GM23338 (cell line): Measurements from ENCODE around the gene SCPEP1. TPM values are rescaled to one million over a fixed set of nuclear protein-coding genes. Genes with fewer than 3 reads are reported as not detected.

Experiments used
- ATAC-seq: fragments of 200-7000 bp; cut with Tn5 transposase; 3 replicates; pipeline ENCODE4 v1.9.1; 2020
- DNase-seq: peaks from one replicate; pipeline ENCODE4 v3.0.0-alpha.2; 2015; ENCODE audit warnings: low spot score
- H2AFZ ChIP-seq: fragments of 200-600 bp; sonication (generic); 2 replicates; pipeline ENCODE4 v1.8.0; 2016; ENCODE audit warnings: antibody characterized with exemption, mild to moderate bottlenecking, moderate library complexity
- H3F3A ChIP-seq: fragments of 200-600 bp; sonication (generic); replicated peaks from 2 replicates; pipeline ENCODE4 v1.8.0; 2017; ENCODE audit warnings: antibody characterized with exemption, mixed run types, low read depth
- H3K27ac ChIP-seq: fragments of 200-600 bp; sonication (generic); 2 replicates; pipeline ENCODE4 v1.6.1; 2016; ENCODE audit warnings: low read depth
- H3K27me3 ChIP-seq: fragments of 200-600 bp; sonication (generic); 2 replicates; pipeline ENCODE4 v1.8.0; 2016; ENCODE audit warnings: mild to moderate bottlenecking, mixed run types, moderate library complexity; ENCODE audit not compliant: insufficient read depth
- H3K36me3 ChIP-seq: fragments of 200-600 bp; sonication (generic); 2 replicates; pipeline ENCODE4 v1.8.0; 2016; ENCODE audit warnings: mild to moderate bottlenecking; ENCODE audit not compliant: insufficient read depth
- H3K4me1 ChIP-seq: fragments of 200-600 bp; sonication (generic); 2 replicates; pipeline ENCODE4 v1.8.0; 2016; ENCODE audit warnings: mild to moderate bottlenecking, moderate library complexity; ENCODE audit not compliant: insufficient read depth
- H3K4me2 ChIP-seq: fragments of 200-600 bp; sonication (generic); 2 replicates; pipeline ENCODE4 v1.7.1; 2017; ENCODE audit warnings: mixed run types
- H3K4me3 ChIP-seq: fragments of 200-600 bp; sonication (generic); 2 replicates; pipeline ENCODE4 v1.6.1; 2016; ENCODE audit warnings: mixed run types
- H3K79me2 ChIP-seq: fragments of 200-600 bp; sonication (generic); replicated peaks from 2 replicates; pipeline ENCODE4 v1.8.0; 2017; ENCODE audit warnings: mild to moderate bottlenecking; ENCODE audit not compliant: insufficient read depth
- H3K9me2 ChIP-seq: fragments of 200-600 bp; sonication (generic); 2 replicates; pipeline ENCODE4 v1.8.0; 2017; ENCODE audit not compliant: insufficient read depth
- H4K20me1 ChIP-seq: fragments of 200-600 bp; sonication (generic); replicated peaks from 2 replicates; pipeline ENCODE4 v1.8.0; 2017; ENCODE audit warnings: mild to moderate bottlenecking; ENCODE audit not compliant: insufficient read depth
- H3K27ac Mint-ChIP-seq: 2 replicates; pipeline ENCODE4 v1.8.0; 2020; ENCODE audit warnings: inconsistent platforms, mild to moderate bottlenecking, moderate library complexity, mixed read lengths
- H3K27me3 Mint-ChIP-seq: 3 replicates; pipeline ENCODE4 v1.8.0; 2022; ENCODE audit warnings: low read depth, mild to moderate bottlenecking, moderate library complexity, mixed read lengths, inconsistent platforms; ENCODE audit not compliant: insufficient read depth, poor library complexity
- H3K36me3 Mint-ChIP-seq: 3 replicates; pipeline ENCODE4 v1.8.0; 2021; ENCODE audit warnings: low read depth, mild to moderate bottlenecking, inconsistent platforms, moderate library complexity, mixed read lengths
- H3K4me1 Mint-ChIP-seq: 3 replicates; pipeline ENCODE4 v1.8.0; 2020; ENCODE audit warnings: mild to moderate bottlenecking, inconsistent platforms, mixed read lengths
- H3K4me3 Mint-ChIP-seq: 3 replicates; pipeline ENCODE4 v1.8.0; 2021; ENCODE audit warnings: moderate library complexity, mild to moderate bottlenecking, inconsistent platforms, mixed read lengths
- H3K9me3 Mint-ChIP-seq: 3 replicates; pipeline ENCODE4 v1.8.0; 2020; ENCODE audit warnings: moderate library complexity, mild to moderate bottlenecking, inconsistent platforms, mixed read lengths
- CTCF ChIP-seq, 2 experiments: fragments of 200-600 bp in 1 of 2; sonication (generic) in 1 of 2; conservative IDR thresholded peaks; 2 replicates each; pipeline versions ENCODE4 v1.5.1 to v1.6.1; 2016 to 2017; ENCODE audit warnings: antibody characterized with exemption in 2 of 2, low read depth in 2 of 2, mild to moderate bottlenecking in 2 of 2, moderate library complexity in 1 of 2
- ETS1 ChIP-seq: IDR thresholded peaks from 2 replicates; pipeline ENCODE4 v1.6.1; 2016; ENCODE audit warnings: antibody characterized with exemption
- NANOG ChIP-seq: IDR thresholded peaks from 2 replicates; pipeline ENCODE4 v1.6.1; 2016; ENCODE audit warnings: antibody characterized with exemption, borderline replicate concordance
- POLR2AphosphoS5 ChIP-seq: IDR thresholded peaks from 2 replicates; pipeline ENCODE4 v1.6.1; 2016; ENCODE audit warnings: antibody characterized with exemption, low read depth
- ZNF114 ChIP-seq: fragments of 250-450 bp; sonication (Bioruptor Pico); IDR thresholded peaks from 2 replicates; pipeline ENCODE4 v1.5.0; 2020; ENCODE audit warnings: mild to moderate bottlenecking, moderate library complexity
- ZNF331 ChIP-seq: fragments of 250-450 bp; sonication (Bioruptor Pico); IDR thresholded peaks from 2 replicates; pipeline ENCODE4 v1.5.0; 2020; ENCODE audit warnings: low read depth, mild to moderate bottlenecking, moderate library complexity
- ZNF462 ChIP-seq: fragments of 250-450 bp; sonication (Bioruptor Pico); IDR thresholded peaks from 2 replicates; pipeline ENCODE4 v1.5.0; 2020; ENCODE audit warnings: mild to moderate bottlenecking, moderate library complexity
- polyA plus RNA-seq: library from polyadenylated mRNA; unstranded; fragments of >200 nt; fragmentation: Nextera tagmentation; extraction: Ambion mirVana; gene quantifications from 2 replicates; pipeline ENCODE4 v1.2.1, GENCODE V29; 2016
- total RNA-seq: library from RNA; depleted of rRNA; stranded (reverse); fragments of >200 nt; shearing (Covaris generic); gene quantifications from 2 replicates; pipeline ENCODE4 v1.2.3, GENCODE V29; 2014

Gene SCPEP1
- total and polyA plus RNA-seq, 2 experiments from 2014 or later: 46.6 to 52.1 TPM

- TF ChIP-seq ZNF462: no peak
Observed at GRCh38 chr17:56928586-56928985, 49.3 kb upstream of the SCPEP1 start (continued).

- Histone ChIP-seq H3K27me3 (no peaks in the 10 kb centered on the region), H3K4me3 (no peak overlapping the region), H4K20me1 (no peaks in the 10 kb centered on the region), H3K4me1 (peaks cover 26% of the 10 kb centered on the region), H3K27ac (no peak overlapping the region), H3K9me2 (no peaks in the 10 kb centered on the region), H3K36me3 (peaks cover 11% of the 10 kb centered on the region), H3F3A (0 out of 2 replicates have a peak, but pooled peaks cover 3% of the 10 kb centered on the region), H3K79me2 (no peaks in the 10 kb centered on the region), H3K4me2 (no peak overlapping the region), H2AFZ (no peak overlapping the region)
- H3K27me3 Mint-ChIP-seq: peaks cover 4% of the 10 kb centered on the region
- H3K4me3 Mint-ChIP-seq: no peak overlapping the region
- ATAC-seq: no peak
- peaks cover 63% of the 10 kb centered on the region for H3K36me3 Mint-ChIP-seq
- peaks cover 21% of the 10 kb centered on the region for H3K4me1 Mint-ChIP-seq
- peaks cover 74% of the 10 kb centered on the region for H3K9me3 Mint-ChIP-seq
- peak; percentile 74 for DNase-seq
- TF ChIP-seq ZNF331 (no peak), POLR2AphosphoS5 (no peak), ETS1 (no peak), ZNF114 (CRISPR knock-in tag) (no peak), CTCF (conservative IDR thresholded peaks at IDR 0.05; ENCODE audit: low read depth in 2 of 2) (no peak), NANOG (no peak)
- no peak overlapping the region for H3K27ac Mint-ChIP-seq
Observed at GRCh38 chr17:56929362-56929969, 48.5 kb upstream of the SCPEP1 start.
